SJCRH30 (cell line): ENCODE measurements around the gene BEAN1. TPM values are rescaled to one million over a fixed set of nuclear protein-coding genes. Genes with fewer than 3 reads are reported as not detected.

Source experiments
- DNase-seq, 2 experiments: peaks; one replicate each; pipeline ENCODE4 v3.0.0-alpha.2; 2015 to 2020
- H3K27ac ChIP-seq: fragments of 250-450 bp; sonication (Bioruptor Pico); 2 replicates; pipeline ENCODE4 v1.5.1; 2020; ENCODE audit warnings: mild to moderate bottlenecking, moderate library complexity
- H3K27me3 ChIP-seq: fragments of 250-450 bp; sonication (Bioruptor Pico); 2 replicates; pipeline ENCODE4 v1.5.1; 2020; ENCODE audit warnings: mild to moderate bottlenecking, moderate library complexity
- H3K36me3 ChIP-seq: fragments of 250-450 bp; sonication (Bioruptor Pico); 2 replicates; pipeline ENCODE4 v1.5.1; 2020; ENCODE audit warnings: mild to moderate bottlenecking, moderate library complexity
- H3K4me1 ChIP-seq: fragments of 250-450 bp; sonication (Bioruptor Pico); 2 replicates; pipeline ENCODE4 v1.5.1; 2020; ENCODE audit warnings: mild to moderate bottlenecking, moderate library complexity
- H3K4me3 ChIP-seq: fragments of 250-450 bp; sonication (Bioruptor Pico); 2 replicates; pipeline ENCODE4 v1.5.1; 2020; ENCODE audit warnings: mild to moderate bottlenecking, moderate library complexity
- H3K9me3 ChIP-seq: fragments of 250-450 bp; sonication (Bioruptor Pico); replicated peaks from 2 replicates; pipeline ENCODE4 v1.5.1; 2020; ENCODE audit warnings: mild to moderate bottlenecking, moderate library complexity
- total RNA-seq: library from RNA; depleted of rRNA; stranded (reverse); fragments of >200 nt; shearing (Covaris generic); gene quantifications from 2 replicates; pipeline ENCODE4 v1.2.3, GENCODE V29; 2014

Gene BEAN1
- total RNA-seq, 1 experiment from 2014 or later: 0.87 TPM

- Histone ChIP-seq H3K9me3 (0 out of 2 replicates have a peak, but pooled peaks cover 3% of the 10 kb centered on the region), H3K27ac (no peak overlapping the region), H3K27me3 (no peaks in the 10 kb centered on the region; the same call in 1 of the 2 replicates), H3K4me1 (peaks cover 13% of the 10 kb centered on the region), H3K4me3 (no peak overlapping the region), H3K36me3 (no peaks in the 10 kb centered on the region)
- no peak for DNase-seq
These were observed 6.7 kb upstream of the BEAN1 start for GRCh38 chr16:66420396-66420795.

GRCh38 chr16:66421891-66422290 lies 5.2 kb upstream of the BEAN1 start:
- peaks cover 3% of the 10 kb centered on the region; the same call in 1 of the 2 replicates for H3K27me3 ChIP-seq
- H3K9me3 ChIP-seq: 0 out of 2 replicates have a peak, but pooled peaks cover 3% of the 10 kb centered on the region
- no peaks in the 10 kb centered on the region for H3K36me3 ChIP-seq
- H3K27ac ChIP-seq: peak overlapping the region; percentile 34
- DNase-seq: no peak
- H3K4me3 ChIP-seq: no peak overlapping the region
- peaks cover 13% of the 10 kb centered on the region for H3K4me1 ChIP-seq

- H3K36me3 ChIP-seq: no peaks in the 10 kb centered on the region
- no peak overlapping the region for H3K4me3 ChIP-seq
- H3K9me3 ChIP-seq: 0 out of 2 replicates have a peak, but pooled peaks cover under 1% of the 10 kb centered on the region
- H3K4me1 ChIP-seq: peaks cover 13% of the 10 kb centered on the region
- H3K27ac ChIP-seq: peak overlapping the region; percentile 34
- DNase-seq: peak; percentile 66 to 80
- H3K27me3 ChIP-seq: peaks cover 3% of the 10 kb centered on the region; the same call in 1 of the 2 replicates
These were observed 4.7 kb upstream of the BEAN1 start for GRCh38 chr16:66422366-66422765.

- H3K4me1 ChIP-seq: peaks cover 13% of the 10 kb centered on the region
- H3K27me3 ChIP-seq: peaks cover 3% of the 10 kb centered on the region; the same call in 1 of the 2 replicates
- no peak overlapping the region for H3K27ac ChIP-seq
- H3K4me3 ChIP-seq: no peak overlapping the region
- no peak for DNase-seq
- H3K36me3 ChIP-seq: no peaks in the 10 kb centered on the region
- no peaks in the 10 kb centered on the region for H3K9me3 ChIP-seq
These were observed 3.9 kb upstream of the BEAN1 start for GRCh38 chr16:66423177-66423576.

GRCh38 chr16:66425651-66426050 lies 1.4 kb upstream of the BEAN1 start:
- H3K27me3 ChIP-seq: peaks cover 3% of the 10 kb centered on the region; the same call in 1 of the 2 replicates
- H3K27ac ChIP-seq: no peak overlapping the region
- no peak for DNase-seq
- no peaks in the 10 kb centered on the region for H3K9me3 ChIP-seq
- no peak overlapping the region for H3K4me3 ChIP-seq
- H3K4me1 ChIP-seq: peaks cover 13% of the 10 kb centered on the region
- no peaks in the 10 kb centered on the region for H3K36me3 ChIP-seq

GRCh38 chr16:66426112-66427035 lies 721 bp upstream of the BEAN1 start:
- H3K27ac ChIP-seq: no peak overlapping the region
- H3K9me3 ChIP-seq: no peaks in the 10 kb centered on the region
- no peaks in the 10 kb centered on the region for H3K36me3 ChIP-seq
- DNase-seq: peak; percentile 33 to 44
- H3K27me3 ChIP-seq: peaks cover 3% of the 10 kb centered on the region; the same call in 1 of the 2 replicates
- H3K4me3 ChIP-seq: peak overlapping the region; percentile 52
- H3K4me1 ChIP-seq: peaks cover 13% of the 10 kb centered on the region

- DNase-seq: no peak
- H3K9me3 ChIP-seq: no peaks in the 10 kb centered on the region
- no peak overlapping the region for H3K27ac ChIP-seq
- no peaks in the 10 kb centered on the region for H3K36me3 ChIP-seq
- H3K27me3 ChIP-seq: peaks cover 3% of the 10 kb centered on the region; the same call in 1 of the 2 replicates
- H3K4me3 ChIP-seq: no peak overlapping the region
- peaks cover under 1% of the 10 kb centered on the region; the same call in 1 of the 2 replicates for H3K4me1 ChIP-seq
These were observed 981 bp downstream of the BEAN1 start for GRCh38 chr16:66427871-66428681.

GRCh38 chr16:66428682-66429251 lies 1.7 kb downstream of the BEAN1 start:
- peaks cover 3% of the 10 kb centered on the region; the same call in 1 of the 2 replicates for H3K27me3 ChIP-seq
- DNase-seq: no peak
- no peaks in the 10 kb centered on the region for H3K36me3 ChIP-seq
- H3K9me3 ChIP-seq: no peaks in the 10 kb centered on the region
- H3K4me3 ChIP-seq: no peak overlapping the region
- H3K27ac ChIP-seq: no peak overlapping the region
- H3K4me1 ChIP-seq: peaks cover 7% of the 10 kb centered on the region

- no peak overlapping the region for H3K27ac ChIP-seq
- H3K4me3 ChIP-seq: no peak overlapping the region
- no peaks in the 10 kb centered on the region for H3K36me3 ChIP-seq
- H3K27me3 ChIP-seq: 0 out of 2 replicates have a peak, but pooled peaks cover 3% of the 10 kb centered on the region
- peaks cover 13% of the 10 kb centered on the region for H3K4me1 ChIP-seq
- H3K9me3 ChIP-seq: no peaks in the 10 kb centered on the region
- DNase-seq: peak in 1 of 2 experiments; percentile 41
These were observed 2.3 kb downstream of the BEAN1 start for GRCh38 chr16:66429290-66429962.

GRCh38 chr16:66430214-66430613 lies 3.1 kb downstream of the BEAN1 start:
- Histone ChIP-seq H3K27ac (no peak overlapping the region), H3K4me1 (peaks cover 14% of the 10 kb centered on the region), H3K4me3 (no peak overlapping the region), H3K9me3 (no peaks in the 10 kb centered on the region), H3K36me3 (no peaks in the 10 kb centered on the region), H3K27me3 (0 out of 2 replicates have a peak, but pooled peaks cover 3% of the 10 kb centered on the region)
- DNase-seq: no peak

GRCh38 chr16:66431760-66432159 lies 4.7 kb downstream of the BEAN1 start:
- Histone ChIP-seq H3K4me1 (peaks cover 14% of the 10 kb centered on the region), H3K27me3 (no peaks in the 10 kb centered on the region), H3K36me3 (no peaks in the 10 kb centered on the region), H3K27ac (no peak overlapping the region), H3K4me3 (no peak overlapping the region), H3K9me3 (no peaks in the 10 kb centered on the region)
- DNase-seq: no peak

- H3K36me3 ChIP-seq: no peaks in the 10 kb centered on the region
- no peaks in the 10 kb centered on the region for H3K9me3 ChIP-seq
- no peaks in the 10 kb centered on the region for H3K27me3 ChIP-seq
- no peak overlapping the region for H3K27ac ChIP-seq
- H3K4me1 ChIP-seq: peaks cover 14% of the 10 kb centered on the region
- DNase-seq: no peak
- H3K4me3 ChIP-seq: no peak overlapping the region
These were observed 5.3 kb downstream of the BEAN1 start for GRCh38 chr16:66432429-66432828.

- Histone ChIP-seq H3K27me3 (no peaks in the 10 kb centered on the region), H3K4me1 (peaks cover 14% of the 10 kb centered on the region), H3K36me3 (no peaks in the 10 kb centered on the region), H3K27ac (no peak overlapping the region), H3K4me3 (no peak overlapping the region), H3K9me3 (no peaks in the 10 kb centered on the region)
- no peak for DNase-seq
These were observed 7.7 kb downstream of the BEAN1 start for GRCh38 chr16:66434619-66435430.
